HG02840 (cell line): ENCODE data around the gene GABRP.
"Not testable (repeated sequence)": the region's sequence is repeated elsewhere in the genome, so short reads cannot be mapped to it uniquely, and the experiment has no call there.

Experiments used
- ATAC-seq: cut with Tn5 transposase; IDR thresholded peaks from one replicate; pipeline ENCODE4 v1.9.1; 2021; ENCODE audit warnings: mild to moderate bottlenecking, moderate library complexity, moderate number of reproducible peaks; ENCODE audit not compliant: unreplicated experiment, low FRiP score

Gene GABRP

DNA sequence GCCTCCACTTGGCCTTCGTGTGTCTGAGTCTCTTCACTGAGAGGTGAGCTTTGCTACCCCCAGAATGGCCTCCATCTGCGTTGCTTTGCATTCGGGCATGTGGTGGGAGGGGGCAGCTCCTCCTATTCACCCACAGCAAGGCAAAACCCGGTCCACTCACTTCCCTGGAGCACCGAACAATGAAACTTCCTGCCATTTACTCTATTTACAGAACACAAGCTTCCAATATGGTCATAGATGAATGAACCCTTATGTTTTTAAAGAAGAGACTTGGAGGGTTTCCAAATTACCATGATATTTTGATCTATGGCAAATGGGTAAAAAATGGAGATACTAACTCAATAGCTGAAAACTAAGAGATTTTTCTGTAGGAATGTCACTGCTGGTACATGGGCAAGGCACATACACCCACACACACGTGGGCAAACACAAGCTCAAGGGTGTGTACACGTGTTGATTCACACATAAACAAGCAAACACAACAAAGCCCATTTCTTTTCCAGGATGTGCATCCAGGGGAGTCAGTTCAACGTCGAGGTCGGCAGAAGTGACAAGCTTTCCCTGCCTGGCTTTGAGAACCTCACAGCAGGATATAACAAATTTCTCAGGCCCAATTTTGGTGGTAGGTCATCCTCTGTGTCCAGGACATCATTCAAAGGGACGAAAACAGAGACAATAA is 5.2 kb downstream of the GABRP start:
- no peak for ATAC-seq

- no peak for ATAC-seq
Observed at GRCh38 chr5:170791325-170791954, 7.9 kb downstream of the GABRP start.

GRCh38 chr5:170792878-170793277 is 9.4 kb downstream of the GABRP start:
- no peak for ATAC-seq

DNA sequence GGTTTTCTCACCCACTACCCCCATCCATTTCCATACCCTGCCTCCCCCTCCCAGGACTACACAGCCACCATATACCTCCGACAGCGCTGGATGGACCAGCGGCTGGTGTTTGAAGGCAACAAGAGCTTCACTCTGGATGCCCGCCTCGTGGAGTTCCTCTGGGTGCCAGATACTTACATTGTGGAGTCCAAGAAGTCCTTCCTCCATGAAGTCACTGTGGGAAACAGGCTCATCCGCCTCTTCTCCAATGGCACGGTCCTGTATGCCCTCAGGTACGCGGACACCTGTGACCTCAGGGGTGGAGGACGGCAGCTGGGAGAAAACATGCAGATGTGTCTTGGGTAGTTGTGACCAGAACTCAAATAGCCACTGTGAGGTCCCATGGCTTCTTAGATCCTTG is 11.6 kb downstream of the GABRP start:
- no peak for ATAC-seq

DNA sequence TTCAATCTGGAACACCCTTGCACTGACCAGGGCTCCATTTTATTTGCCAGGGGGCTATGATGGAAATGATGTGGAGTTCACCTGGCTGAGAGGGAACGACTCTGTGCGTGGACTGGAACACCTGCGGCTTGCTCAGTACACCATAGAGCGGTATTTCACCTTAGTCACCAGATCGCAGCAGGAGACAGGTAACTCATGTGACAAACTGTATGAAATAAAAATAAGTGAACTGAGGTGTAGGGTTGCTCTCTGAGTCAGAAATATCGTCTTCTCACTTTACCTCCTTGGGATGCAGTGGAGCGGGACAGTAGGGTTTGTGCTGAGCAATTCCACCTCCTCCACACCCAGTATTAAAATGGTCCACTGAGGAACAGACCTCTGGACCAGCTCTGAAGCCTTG is 22.1 kb downstream of the GABRP start:
- ATAC-seq: no peak

DNA sequence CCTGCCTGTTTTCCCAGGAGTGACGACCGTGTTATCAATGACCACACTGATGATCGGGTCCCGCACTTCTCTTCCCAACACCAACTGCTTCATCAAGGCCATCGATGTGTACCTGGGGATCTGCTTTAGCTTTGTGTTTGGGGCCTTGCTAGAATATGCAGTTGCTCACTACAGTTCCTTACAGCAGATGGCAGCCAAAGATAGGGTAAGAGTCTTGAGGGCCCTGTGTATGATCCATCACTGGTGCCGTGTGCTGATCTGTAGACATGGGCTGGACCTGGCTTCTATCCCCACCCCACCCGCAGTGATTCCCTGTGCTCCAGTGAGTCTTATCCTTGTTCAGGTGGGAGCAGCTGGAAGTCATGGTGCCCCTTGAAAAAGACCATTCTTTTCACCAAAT is 26.0 kb downstream of the GABRP start:
- no peak for ATAC-seq

- no peak for ATAC-seq
Observed at GRCh38 chr5:170811719-170812118, 28.2 kb downstream of the GABRP start.

DNA sequence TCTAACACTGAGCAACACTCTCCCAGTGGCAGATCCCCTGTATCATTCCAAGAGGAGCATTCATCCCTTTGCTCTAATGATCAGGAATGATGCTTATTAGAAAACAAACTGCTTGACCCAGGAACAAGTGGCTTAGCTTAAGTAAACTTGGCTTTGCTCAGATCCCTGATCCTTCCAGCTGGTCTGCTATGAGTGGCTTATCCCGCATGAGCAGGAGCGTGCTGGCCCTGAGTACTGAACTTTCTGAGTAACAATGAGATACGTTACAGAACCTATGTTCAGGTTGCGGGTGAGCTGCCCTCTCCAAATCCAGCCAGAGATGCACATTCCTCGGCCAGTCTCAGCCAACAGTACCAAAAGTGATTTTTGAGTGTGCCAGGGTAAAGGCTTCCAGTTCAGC is 29.7 kb downstream of the GABRP start:
- no peak for ATAC-seq

DNA sequence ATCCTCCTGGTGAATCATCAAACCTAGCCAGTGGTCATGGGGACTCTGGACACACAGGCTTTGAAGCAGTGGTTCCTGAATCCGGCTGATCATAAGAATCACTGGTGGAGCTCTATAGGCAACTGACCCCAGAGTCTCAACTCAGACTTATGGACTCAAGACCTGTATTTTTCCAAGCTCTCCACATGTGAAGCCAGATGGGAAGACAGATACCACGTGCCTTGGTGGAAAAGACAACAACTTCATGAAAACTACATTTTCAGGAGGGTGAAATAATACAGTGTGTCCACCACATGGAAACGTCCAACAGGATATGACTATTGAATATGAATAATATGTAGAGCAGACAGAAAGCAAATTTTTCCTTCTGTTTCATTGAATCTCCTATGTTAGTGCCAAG is 33.7 kb downstream of the GABRP start:
- no peak for ATAC-seq

DNA sequence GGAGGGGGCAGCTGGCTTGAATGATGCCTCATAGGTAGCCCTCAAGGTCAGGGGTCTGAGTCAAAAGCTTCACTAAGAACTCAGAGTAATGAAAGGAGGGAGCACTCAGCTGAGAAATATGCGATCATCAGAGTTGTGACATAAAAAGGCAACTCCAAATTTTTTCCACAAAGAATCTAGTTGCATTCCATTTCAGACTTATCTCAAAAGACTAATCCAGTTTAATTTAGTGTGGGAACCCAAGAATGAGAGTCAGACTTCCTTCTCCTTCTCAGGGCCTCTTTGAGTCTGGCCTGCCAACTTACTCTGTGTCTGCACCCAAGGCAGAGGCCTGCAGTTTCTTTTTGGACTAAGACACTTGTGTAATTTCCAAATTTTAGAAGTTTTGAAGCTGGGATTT is 34.7 kb downstream of the GABRP start:
- ATAC-seq: no peak

DNA sequence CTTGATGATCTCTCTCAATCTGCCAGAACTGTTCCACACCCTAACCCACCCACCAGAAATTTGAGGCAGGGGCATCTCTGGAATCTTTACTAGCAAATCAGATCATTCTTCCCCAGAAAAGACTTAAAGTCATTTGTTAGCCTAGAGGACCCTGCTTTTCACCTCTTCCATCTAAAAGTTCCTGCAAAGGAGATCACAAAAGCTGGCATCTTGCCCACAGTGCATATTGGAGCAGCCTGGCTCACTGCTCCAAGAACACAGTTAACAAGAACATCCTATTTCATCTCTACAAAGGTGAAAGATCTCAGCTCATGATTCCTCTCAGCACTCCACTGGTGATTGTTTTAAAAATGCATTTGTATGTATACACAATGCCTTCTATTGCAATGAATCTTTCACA is 36.3 kb downstream of the GABRP start:
- ATAC-seq: no peak

DNA sequence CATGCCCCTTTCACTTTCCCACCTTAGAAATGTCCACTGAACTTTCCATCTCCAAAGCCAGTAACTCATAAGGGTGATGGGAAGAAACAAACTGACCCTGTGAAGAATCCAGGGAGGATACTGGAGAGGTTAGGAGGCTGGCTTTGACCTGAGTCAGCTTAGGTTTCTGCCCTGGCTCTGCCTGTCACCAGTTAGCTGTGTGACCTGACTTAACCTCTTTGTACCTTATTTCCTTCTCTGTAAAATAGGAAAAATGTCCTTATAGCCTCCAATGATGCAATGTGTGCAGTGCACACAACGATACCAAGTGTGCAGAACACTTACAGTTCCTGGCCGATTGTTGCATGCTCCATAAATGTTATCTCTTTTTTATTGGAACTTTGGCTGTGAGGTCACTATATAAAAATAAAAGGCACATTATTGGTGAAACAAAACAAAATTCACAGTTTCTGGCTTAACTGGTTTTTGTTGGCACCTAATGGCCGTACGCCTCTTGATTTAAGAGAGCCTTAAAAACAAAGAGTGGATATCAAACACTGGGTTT is 37.8 kb downstream of the GABRP start:
- ATAC-seq: no peak

DNA sequence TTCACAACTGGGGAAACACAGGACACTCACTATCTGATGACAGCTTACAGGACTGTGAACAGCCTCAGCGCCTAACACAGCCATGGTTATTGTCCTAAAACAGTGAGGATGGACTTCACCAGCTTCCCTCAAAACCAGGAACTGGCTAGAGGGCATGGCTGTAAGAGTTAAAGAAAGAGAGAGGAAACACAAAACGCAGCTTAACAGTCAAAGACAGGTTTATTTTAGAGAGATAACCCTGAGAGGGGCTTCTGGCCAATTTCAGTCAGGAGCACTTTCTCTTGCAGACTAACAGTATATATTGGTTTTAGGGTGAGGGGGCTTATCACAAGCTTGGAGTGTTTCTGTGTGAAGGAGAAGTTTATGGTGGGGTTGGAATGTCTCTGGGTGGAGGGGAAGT is 42.6 kb downstream of the GABRP start:
- no peak for ATAC-seq

DNA sequence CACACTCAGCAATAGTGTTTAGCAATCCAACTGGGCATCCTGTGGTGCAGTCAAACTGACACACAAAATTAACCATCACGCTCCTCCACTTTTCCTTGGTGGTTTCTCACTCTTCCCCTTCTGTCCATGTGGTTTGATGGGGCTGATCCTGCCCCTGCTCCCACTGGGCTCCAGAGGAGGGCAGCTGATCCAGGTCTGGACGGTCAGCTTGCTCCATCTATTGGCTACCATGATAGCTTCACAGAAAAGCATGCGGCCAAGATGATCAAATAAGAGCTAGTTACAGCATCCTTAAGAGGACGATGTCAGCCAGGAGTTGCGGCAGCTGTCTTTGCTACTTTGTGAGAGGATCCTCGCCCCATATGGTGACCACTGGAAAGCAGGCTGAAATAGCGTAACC is 48.7 kb downstream of the GABRP start:
- no peak for ATAC-seq

DNA sequence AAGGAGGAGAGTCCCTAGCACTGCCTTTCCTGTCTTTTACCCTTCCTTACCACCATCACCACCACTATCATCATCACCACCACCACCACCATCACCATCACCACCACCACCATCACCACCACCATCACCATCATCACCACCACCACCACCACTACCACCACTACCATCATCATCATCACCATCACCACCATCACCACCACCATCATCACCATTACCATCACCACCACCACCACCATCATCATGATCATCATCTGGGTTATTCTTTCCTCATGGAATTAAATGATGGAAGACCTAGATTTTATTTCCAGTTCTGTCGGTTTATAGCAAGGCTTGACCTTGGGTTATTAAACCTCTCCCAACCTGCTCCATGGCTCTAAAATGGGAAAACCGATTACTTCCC is 50.5 kb downstream of the GABRP start:
- not testable (repeated sequence) for ATAC-seq

GRCh38 chr5:170836226-170836625 is 52.7 kb downstream of the GABRP start:
- no peak for ATAC-seq

- ATAC-seq: no peak
Observed at GRCh38 chr5:170843870-170844269, 60.3 kb downstream of the GABRP start.

DNA sequence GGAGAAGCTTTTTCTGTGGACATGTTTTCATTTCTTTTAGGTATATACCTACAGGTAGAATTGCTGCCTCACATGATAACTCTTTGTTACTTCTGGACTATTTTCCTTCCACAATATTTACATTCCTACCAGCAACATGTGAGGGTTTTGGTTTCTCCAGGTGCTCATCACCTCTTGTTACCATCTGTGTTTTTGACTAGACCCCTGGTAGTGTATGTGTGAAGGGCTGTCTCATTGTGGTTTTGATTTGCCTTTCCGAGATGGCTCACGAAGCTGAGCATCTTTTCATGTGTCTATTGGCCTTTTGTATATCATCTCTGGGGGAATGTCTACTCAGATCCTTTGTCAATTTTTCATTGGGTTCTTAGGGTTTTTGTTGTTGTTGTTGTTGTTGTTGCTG is 61.1 kb downstream of the GABRP start:
- no peak for ATAC-seq

DNA sequence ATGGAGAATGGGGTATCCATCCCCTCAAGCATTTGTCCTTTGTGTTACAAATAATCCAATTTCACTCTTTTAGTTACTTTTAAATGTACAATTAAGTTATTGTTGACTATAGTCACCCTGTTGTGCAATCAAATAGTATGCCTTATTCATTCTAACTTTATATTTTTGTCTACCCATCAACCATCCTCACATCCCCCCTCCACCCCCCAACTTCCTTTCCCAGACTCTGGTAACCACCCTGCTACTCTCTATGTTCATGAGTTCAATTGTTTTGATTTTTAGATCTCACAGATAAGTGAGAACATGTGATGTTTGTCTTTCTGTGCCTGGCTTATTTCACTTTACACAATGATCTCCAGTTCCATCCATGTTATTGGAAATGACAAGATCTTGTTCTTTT is 62.9 kb downstream of the GABRP start:
- no peak for ATAC-seq

DNA sequence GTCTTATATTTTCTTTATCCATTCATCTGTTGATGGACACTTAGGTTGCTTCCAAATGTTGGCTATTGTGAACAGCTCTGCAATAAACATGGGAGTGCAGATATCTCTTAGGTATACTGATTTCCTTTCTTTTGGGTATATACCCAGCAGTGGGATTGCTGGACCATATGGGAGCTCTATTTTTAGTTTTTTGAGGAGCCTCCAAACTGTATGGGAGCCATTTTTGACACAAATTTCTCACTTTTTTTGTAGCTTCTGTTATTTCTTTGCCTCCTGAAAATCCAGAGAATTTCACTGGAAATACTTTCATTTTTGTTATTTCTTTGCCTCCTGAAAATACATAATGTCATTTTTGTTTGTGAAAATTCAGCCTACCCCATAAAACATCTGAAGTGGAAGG is 63.3 kb downstream of the GABRP start:
- ATAC-seq: no peak

DNA sequence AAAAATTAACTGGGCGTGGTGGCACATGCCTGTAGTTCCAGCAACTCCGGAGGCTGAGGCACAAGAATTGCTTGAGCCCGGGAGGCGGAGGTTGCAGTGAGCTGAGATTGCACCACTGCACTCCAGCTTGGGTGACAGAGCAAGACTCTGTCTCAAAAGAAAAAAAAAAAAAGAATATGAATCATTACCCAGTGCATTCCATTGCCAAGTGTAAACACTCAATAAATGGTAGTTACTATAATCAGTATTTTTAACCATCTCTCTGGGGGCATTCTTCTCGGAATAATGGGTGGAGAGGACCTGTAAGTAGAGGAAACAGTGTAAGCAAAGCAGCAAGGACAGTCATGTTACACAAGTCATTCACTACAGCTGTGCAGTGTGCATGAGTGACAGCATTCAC is 64.5 kb downstream of the GABRP start:
- ATAC-seq: no peak

DNA sequence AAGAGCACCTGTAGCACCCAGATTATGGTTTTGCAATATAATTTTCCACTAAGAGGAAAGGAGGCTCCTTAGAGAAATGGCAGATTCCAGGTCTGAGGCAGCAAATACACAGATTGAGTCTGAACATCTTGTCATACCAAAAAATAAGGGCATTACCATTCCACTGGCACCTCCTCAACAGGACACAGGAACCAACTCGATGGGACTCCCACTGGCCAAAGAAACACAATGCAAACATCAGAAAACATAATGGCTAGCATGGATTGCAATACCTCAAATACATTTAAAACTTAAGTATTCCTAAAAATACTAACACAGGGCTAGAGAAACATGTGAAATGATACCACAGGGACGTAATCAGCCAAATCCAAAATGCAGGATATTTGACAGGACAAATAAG is 65.8 kb downstream of the GABRP start:
- ATAC-seq: no peak
